A204.1 (cell line): ENCODE measurements around the gene AK5.
"Not testable (repeated sequence)": the region's sequence is repeated elsewhere in the genome, so short reads cannot be mapped to it uniquely, and the experiment has no call there.

ENCODE experiments used
- FAIRE-seq: peaks from 2 replicates; lab custom pipeline; 2012; peaks lifted over from hg19 to GRCh38; lab: Jason Lieb, UNC

The AK5 gene

GRCh38 chr1:77287535-77287934, 5.7 kb downstream of the AK5 start:
- FAIRE-seq, result no peak

GRCh38 chr1:77288275-77288674, 6.5 kb downstream of the AK5 start:
- no peak for FAIRE-seq

GRCh38 chr1:77290576-77290975, 8.8 kb downstream of the AK5 start:
- no peak for FAIRE-seq

GRCh38 chr1:77292551-77292950, 10.7 kb downstream of the AK5 start:
- FAIRE-seq, result no peak

GRCh38 chr1:77300566-77300965, 18.7 kb downstream of the AK5 start:
- FAIRE-seq, result no peak

GRCh38 chr1:77303387-77303786, 21.6 kb downstream of the AK5 start:
- no peak for FAIRE-seq

- FAIRE-seq, result no peak
These were observed 27.2 kb downstream of the AK5 start for GRCh38 chr1:77308889-77309621.

GRCh38 chr1:77310924-77311323, 29.1 kb downstream of the AK5 start:
- peak; percentile 35 for FAIRE-seq

- FAIRE-seq, result not testable (repeated sequence)
These were observed 30.5 kb downstream of the AK5 start for GRCh38 chr1:77312364-77312763.

GRCh38 chr1:77313491-77313890, 31.7 kb downstream of the AK5 start:
- no peak for FAIRE-seq

- FAIRE-seq, result no peak
These were observed 34.2 kb downstream of the AK5 start for GRCh38 chr1:77316006-77316405.

GRCh38 chr1:77316966-77317365, 35.1 kb downstream of the AK5 start:
- FAIRE-seq, result no peak

GRCh38 chr1:77319036-77319705, 37.4 kb downstream of the AK5 start:
- no peak for FAIRE-seq

GRCh38 chr1:77322061-77322900, 40.5 kb downstream of the AK5 start:
- no peak for FAIRE-seq

GRCh38 chr1:77333501-77333900, 51.7 kb downstream of the AK5 start:
- FAIRE-seq, result no peak

GRCh38 chr1:77336729-77337128, 54.9 kb downstream of the AK5 start:
- FAIRE-seq, result no peak

GRCh38 chr1:77339326-77339725, 57.5 kb downstream of the AK5 start:
- no peak for FAIRE-seq

GRCh38 chr1:77341195-77341594, 59.4 kb downstream of the AK5 start:
- FAIRE-seq, result no peak

GRCh38 chr1:77342745-77343144, 60.9 kb downstream of the AK5 start:
- FAIRE-seq, result no peak

- FAIRE-seq, result no peak
These were observed 65.8 kb downstream of the AK5 start for GRCh38 chr1:77347646-77348045.

GRCh38 chr1:77348549-77348948, 66.7 kb downstream of the AK5 start:
- no peak for FAIRE-seq

GRCh38 chr1:77349275-77349674, 67.5 kb downstream of the AK5 start:
- FAIRE-seq, result no peak
